GM21717 (cell line): ENCODE measurements around the gene SIGLEC6.

Source experiments
- ATAC-seq: cut with Tn5 transposase; IDR thresholded peaks from one replicate; pipeline ENCODE4 v1.9.1; 2021; ENCODE audit warnings: mild to moderate bottlenecking, moderate library complexity; ENCODE audit not compliant: unreplicated experiment

SIGLEC6 gene

GRCh38 chr19:51548891-51549305, 17.4 kb upstream of the SIGLEC6 start:
- ATAC-seq = no peak

GRCh38 chr19:51548213-51548651, 16.8 kb upstream of the SIGLEC6 start:
- no peak for ATAC-seq

- ATAC-seq = no peak
Measured at GRCh38 chr19:51547397-51548212, 16.1 kb upstream of the SIGLEC6 start.

- ATAC-seq = no peak
Measured at GRCh38 chr19:51546650-51547396, 15.4 kb upstream of the SIGLEC6 start.

GRCh38 chr19:51546107-51546649, 14.7 kb upstream of the SIGLEC6 start:
- ATAC-seq = no peak

- ATAC-seq = no peak
Measured at GRCh38 chr19:51544038-51544437, 12.6 kb upstream of the SIGLEC6 start.

GRCh38 chr19:51542699-51543098, 11.2 kb upstream of the SIGLEC6 start:
- no peak for ATAC-seq

- no peak for ATAC-seq
Measured at GRCh38 chr19:51541458-51542357, 10.2 kb upstream of the SIGLEC6 start.

- ATAC-seq = no peak
Measured at GRCh38 chr19:51539821-51540366, 8.4 kb upstream of the SIGLEC6 start.

GRCh38 chr19:51535535-51535934, 4.1 kb upstream of the SIGLEC6 start:
- no peak for ATAC-seq

GRCh38 chr19:51530616-51531015, 854 bp downstream of the SIGLEC6 start:
- no peak for ATAC-seq

GRCh38 chr19:51529301-51529700, 2.2 kb downstream of the SIGLEC6 start:
- no peak for ATAC-seq

GRCh38 chr19:51525651-51526050, 5.8 kb downstream of the SIGLEC6 start:
- ATAC-seq = no peak

GRCh38 chr19:51524666-51525264, 6.7 kb downstream of the SIGLEC6 start:
- no peak for ATAC-seq

- ATAC-seq = no peak
Measured at GRCh38 chr19:51521781-51522180, 9.7 kb downstream of the SIGLEC6 start.

- no peak for ATAC-seq
Measured at GRCh38 chr19:51521357-51521756, 10.1 kb downstream of the SIGLEC6 start.

GRCh38 chr19:51520728-51521127, 10.7 kb downstream of the SIGLEC6 start:
- ATAC-seq = no peak

GRCh38 chr19:51514866-51515481, 16.5 kb downstream of the SIGLEC6 start:
- ATAC-seq = no peak

- ATAC-seq = no peak
Measured at GRCh38 chr19:51513968-51514367, 17.5 kb downstream of the SIGLEC6 start.

- no peak for ATAC-seq
Measured at GRCh38 chr19:51511353-51511752, 20.1 kb downstream of the SIGLEC6 start.
